ENCODE results near the gene RASGRF1.

RASGRF1 gene

GRCh38 chr15:78950343-78950742 lies 140.2 kb downstream of the RASGRF1 start:
- Mint-ChIP-seq H3K4me1 (peaks cover 16% of the 10 kb centered on the region), H3K9me3 (no peaks in the 10 kb centered on the region), H3K4me3 (no peak overlapping the region), H3K36me3 (ENCODE audit: low read depth) (no peaks in the 10 kb centered on the region), H3K27me3 (ENCODE audit: low read depth) (peaks cover 39% of the 10 kb centered on the region), H3K27ac (peak overlapping the region in 1 of 3 experiments; percentile 41)
- no peak for TF ChIP-seq CTCF (IDR thresholded peaks at IDR 0.05; ENCODE audit: unreplicated experiment in 3 of 3)

- H3K27ac Mint-ChIP-seq, result peak overlapping the region in 2 of 3 experiments; percentile 8 to 41
Measured at GRCh38 chr15:78949461-78949860, 141.1 kb downstream of the RASGRF1 start.

GRCh38 chr15:78947506-78947905 lies 143.1 kb downstream of the RASGRF1 start:
- TF ChIP-seq CTCF (IDR thresholded peaks at IDR 0.05; ENCODE audit: unreplicated experiment in 3 of 3), result no peak
- peaks cover 23% of the 10 kb centered on the region for H3K4me1 Mint-ChIP-seq
- no peaks in the 10 kb centered on the region for H3K9me3 Mint-ChIP-seq
- no peaks in the 10 kb centered on the region for H3K36me3 Mint-ChIP-seq (ENCODE audit: low read depth)
- H3K27ac Mint-ChIP-seq, result peak overlapping the region in 1 of 3 experiments; percentile 43
- peaks cover 57% of the 10 kb centered on the region for H3K27me3 Mint-ChIP-seq (ENCODE audit: low read depth)
- H3K4me3 Mint-ChIP-seq, result peak overlapping the region; percentile 12 to 58 (median 47)

More at GRCh38 chr15:78949461-78949860, 141.1 kb downstream of the RASGRF1 start:
- no peak for TF ChIP-seq CTCF (IDR thresholded peaks at IDR 0.05; ENCODE audit: unreplicated experiment in 3 of 3)
- H3K27me3 Mint-ChIP-seq (ENCODE audit: low read depth), result peaks cover 41% of the 10 kb centered on the region
- H3K4me1 Mint-ChIP-seq, result peaks cover 16% of the 10 kb centered on the region
- no peaks in the 10 kb centered on the region for H3K9me3 Mint-ChIP-seq
- no peak overlapping the region for H3K4me3 Mint-ChIP-seq
- H3K36me3 Mint-ChIP-seq (ENCODE audit: low read depth), result no peaks in the 10 kb centered on the region

- H3K9me3 Mint-ChIP-seq, result no peaks in the 10 kb centered on the region
- H3K4me3 Mint-ChIP-seq, result peak overlapping the region; percentile 18 to 63 (median 57)
- H3K27ac Mint-ChIP-seq, result no peak overlapping the region
- TF ChIP-seq CTCF (IDR thresholded peaks at IDR 0.05; ENCODE audit: unreplicated experiment in 3 of 3), result no peak
- no peaks in the 10 kb centered on the region for H3K36me3 Mint-ChIP-seq (ENCODE audit: low read depth)
- peaks cover 20% of the 10 kb centered on the region for H3K4me1 Mint-ChIP-seq
- H3K27me3 Mint-ChIP-seq (ENCODE audit: low read depth), result peaks cover 53% of the 10 kb centered on the region
Measured at GRCh38 chr15:78946493-78946892, 144.1 kb downstream of the RASGRF1 start.

- Mint-ChIP-seq H3K9me3 (no peaks in the 10 kb centered on the region), H3K27ac (peak within 1 kb of the TSS in 2 of 3 experiments; percentile 45 to 58), H3K4me3 (peak within 1 kb of the TSS; percentile 79 to 82 (median 82)), H3K36me3 (ENCODE audit: low read depth) (no peaks in the 10 kb centered on the region), H3K27me3 (ENCODE audit: low read depth) (peaks cover 42% of the 10 kb centered on the region), H3K4me1 (peaks cover 10% of the 10 kb centered on the region)
- no peak for TF ChIP-seq CTCF (IDR thresholded peaks at IDR 0.05; ENCODE audit: unreplicated experiment in 3 of 3)
Measured at GRCh38 chr15:78944669-78945407, 145.7 kb downstream of the RASGRF1 start, which contains the start of gene CTSH. Gene CTSH (minus strand): TSS chr15:78945046. CDS start chr15:78944981, 65 bp downstream.

Measured in nephron (organoid).